Measurements from ENCODE around the gene UNG. TPM values are rescaled to one million over a fixed set of nuclear protein-coding genes. Genes with fewer than 3 reads are reported as not detected.
A peak's percentile ranks its signal among the peaks of the same experiment; 100 is the strongest.

UNG gene
- total and polyA plus RNA-seq, 8 donors = 13.8 to 27.2 (median 18.6) TPM

DNA sequence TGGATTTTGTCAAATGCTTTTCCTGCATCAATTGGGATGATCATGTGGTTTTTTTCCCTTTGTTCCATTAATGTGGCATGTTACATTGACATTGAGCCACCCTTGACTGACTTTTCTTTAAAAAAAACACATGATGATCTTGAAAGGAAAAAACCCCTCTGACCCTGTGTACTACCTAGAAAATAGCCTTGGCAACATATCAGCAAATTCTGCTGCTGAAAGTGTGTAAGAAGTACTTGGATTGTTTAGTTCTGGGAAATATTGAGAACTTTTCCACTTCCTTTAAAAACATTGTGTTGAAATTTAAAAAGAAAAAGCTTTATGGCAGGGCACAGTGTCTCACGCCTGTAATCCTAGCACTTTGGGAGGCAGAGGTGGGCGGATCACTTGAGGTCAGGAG lies 39.7 kb downstream of the UNG start:
- 76 to 95% (median 92%) methylated on average over 2 of the region's 2 CpGs for WGBS, 5 donors
- intact Hi-C loops (cut with DNase I; ENCODE audit: low total_unique reads) = no loop called here
- H3K27ac ChIP-seq = peak overlapping the region in 4 of 5 donors; percentile 27 to 68 (median 47)
- TF ChIP-seq EP300 (IDR thresholded peaks at IDR 0.05) (no peak), POLR2AphosphoS5 (IDR thresholded peaks at IDR 0.05) (no peak)
- TF ChIP-seq, protein P1, sequence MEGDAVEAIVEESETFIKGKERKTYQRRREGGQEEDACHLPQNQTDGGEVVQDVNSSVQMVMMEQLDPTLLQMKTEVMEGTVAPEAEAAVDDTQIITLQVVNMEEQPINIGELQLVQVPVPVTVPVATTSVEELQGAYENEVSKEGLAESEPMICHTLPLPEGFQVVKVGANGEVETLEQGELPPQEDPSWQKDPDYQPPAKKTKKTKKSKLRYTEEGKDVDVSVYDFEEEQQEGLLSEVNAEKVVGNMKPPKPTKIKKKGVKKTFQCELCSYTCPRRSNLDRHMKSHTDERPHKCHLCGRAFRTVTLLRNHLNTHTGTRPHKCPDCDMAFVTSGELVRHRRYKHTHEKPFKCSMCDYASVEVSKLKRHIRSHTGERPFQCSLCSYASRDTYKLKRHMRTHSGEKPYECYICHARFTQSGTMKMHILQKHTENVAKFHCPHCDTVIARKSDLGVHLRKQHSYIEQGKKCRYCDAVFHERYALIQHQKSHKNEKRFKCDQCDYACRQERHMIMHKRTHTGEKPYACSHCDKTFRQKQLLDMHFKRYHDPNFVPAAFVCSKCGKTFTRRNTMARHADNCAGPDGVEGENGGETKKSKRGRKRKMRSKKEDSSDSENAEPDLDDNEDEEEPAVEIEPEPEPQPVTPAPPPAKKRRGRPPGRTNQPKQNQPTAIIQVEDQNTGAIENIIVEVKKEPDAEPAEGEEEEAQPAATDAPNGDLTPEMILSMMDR (IDR thresholded peaks at IDR 0.05) = no peak
- no peak for DNase-seq
- H3K36me3 ChIP-seq = peaks cover 0 to 27% (median 18%) of the 10 kb centered on the region in 4 donors
- no peaks in the 10 kb centered on the region for H3K9me3 ChIP-seq
- no peaks in the 10 kb centered on the region for H3K27me3 ChIP-seq
- H3K4me3 ChIP-seq = no peak overlapping the region
- peaks cover 0 to 16% (median 11%) of the 10 kb centered on the region in 4 donors for H3K4me1 ChIP-seq

- TF ChIP-seq, protein P1 (IDR thresholded peaks at IDR 0.05) = no peak
- TF ChIP-seq EP300 (IDR thresholded peaks at IDR 0.05) = no peak
- no peak for TF ChIP-seq POLR2A (IDR thresholded peaks at IDR 0.05)
- no peak for TF ChIP-seq POLR2AphosphoS5 (IDR thresholded peaks at IDR 0.05)
- peaks cover 4 to 19% (median 11%) of the 10 kb centered on the region in 4 donors for H3K4me1 ChIP-seq
- 86 to 94% (median 91%) methylated on average over 7 to 9 of the region's 9 CpGs for WGBS, 5 donors
- H3K4me3 ChIP-seq = no peak overlapping the region
- no peak for DNase-seq
- H3K9me3 ChIP-seq = no peaks in the 10 kb centered on the region
- intact Hi-C loops (cut with DNase I; ENCODE audit: low total_unique reads) = no loop called here
- peak overlapping the region in 1 of 5 donors; percentile 22 for H3K27ac ChIP-seq
- H3K27me3 ChIP-seq = no peaks in the 10 kb centered on the region
- peaks cover 0 to 27% (median 18%) of the 10 kb centered on the region in 4 donors for H3K36me3 ChIP-seq
These were observed 42.0 kb downstream of the UNG start for GRCh38 chr12:109139360-109139759.

GRCh38 chr12:109139791-109140190 lies 42.4 kb downstream of the UNG start:
- intact Hi-C loops (cut with DNase I; ENCODE audit: low total_unique reads) = no loop called here
- H3K36me3 ChIP-seq = peaks cover 0 to 27% (median 18%) of the 10 kb centered on the region in 4 donors
- no peak for DNase-seq
- no peaks in the 10 kb centered on the region for H3K9me3 ChIP-seq
- TF ChIP-seq POLR2AphosphoS5 (IDR thresholded peaks at IDR 0.05) = no peak
- TF ChIP-seq, protein P1 (IDR thresholded peaks at IDR 0.05) = no peak
- no peak for TF ChIP-seq EP300 (IDR thresholded peaks at IDR 0.05)
- no peak for TF ChIP-seq POLR2A (IDR thresholded peaks at IDR 0.05)
- no peaks in the 10 kb centered on the region for H3K27me3 ChIP-seq
- WGBS, 5 donors = 72 to 90% (median 81%) methylated on average over 4 to 7 of the region's 7 CpGs
- H3K27ac ChIP-seq = no peak overlapping the region
- H3K4me3 ChIP-seq = no peak overlapping the region
- peaks cover 4 to 18% (median 10%) of the 10 kb centered on the region in 4 donors for H3K4me1 ChIP-seq

- Histone ChIP-seq H3K36me3 (peaks cover 0 to 27% (median 18%) of the 10 kb centered on the region in 4 donors), H3K9me3 (no peaks in the 10 kb centered on the region), H3K4me3 (no peak overlapping the region), H3K27me3 (no peaks in the 10 kb centered on the region), H3K4me1 (peaks cover 8 to 26% (median 16%) of the 10 kb centered on the region in 4 donors), H3K27ac (no peak overlapping the region)
- WGBS, 5 donors = 89 to 95% (median 94%) methylated on average over 4 of the region's 4 CpGs
- intact Hi-C loops (cut with DNase I; ENCODE audit: low total_unique reads) = no loop called here
- TF ChIP-seq POLR2A (IDR thresholded peaks at IDR 0.05) = no peak
- TF ChIP-seq, protein P1 (IDR thresholded peaks at IDR 0.05) = no peak
- no peak for TF ChIP-seq EP300 (IDR thresholded peaks at IDR 0.05)
- DNase-seq = no peak
These were observed 43.2 kb downstream of the UNG start for GRCh38 chr12:109140560-109140959.

Measured in stomach (tissue), 9 donors.